Measurements from ENCODE around the gene NT5E.

- TF ChIP-seq CTCF (IDR thresholded peaks at IDR 0.05) (no peak), POLR2A (IDR thresholded peaks at IDR 0.05) (no peak)
These were observed 47.0 kb upstream of the NT5E start for GRCh38 chr6:85402922-85403321.
